ENCODE measurements around the gene MPRIP. TPM values are rescaled to one million over a fixed set of nuclear protein-coding genes. Genes with fewer than 3 reads are reported as not detected.

MPRIP gene
- total RNA-seq, 1 experiment from 2014 or later: 132 TPM

DNA sequence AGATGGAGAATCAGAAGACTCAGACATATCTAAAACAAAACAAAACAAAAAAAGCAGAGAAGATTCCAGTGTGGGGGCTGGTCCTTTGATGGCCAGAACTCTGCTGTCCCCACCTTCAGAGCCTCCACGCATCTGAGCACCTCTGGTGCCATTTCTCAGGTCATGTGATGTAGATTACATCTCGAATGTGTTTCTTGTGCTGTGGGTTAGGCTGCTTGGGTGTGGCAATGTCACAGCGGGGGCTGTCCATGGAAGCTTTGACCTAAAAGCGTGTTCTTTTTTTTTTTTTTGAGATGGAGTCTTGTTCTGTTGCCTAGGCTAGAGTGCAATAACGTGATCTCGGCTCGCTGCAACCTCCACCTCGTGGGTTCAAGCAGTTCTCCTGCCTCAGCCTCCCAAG lies 112.7 kb downstream of the MPRIP start:
- no peak overlapping the region for H3K9ac ChIP-seq (ENCODE audit: extremely low read depth, insufficient read length, low read length)
- DNase-seq: no peak
- H2BK15ac ChIP-seq (ENCODE audit: low read depth, low read length): no peak overlapping the region
- TF ChIP-seq, protein P1, sequence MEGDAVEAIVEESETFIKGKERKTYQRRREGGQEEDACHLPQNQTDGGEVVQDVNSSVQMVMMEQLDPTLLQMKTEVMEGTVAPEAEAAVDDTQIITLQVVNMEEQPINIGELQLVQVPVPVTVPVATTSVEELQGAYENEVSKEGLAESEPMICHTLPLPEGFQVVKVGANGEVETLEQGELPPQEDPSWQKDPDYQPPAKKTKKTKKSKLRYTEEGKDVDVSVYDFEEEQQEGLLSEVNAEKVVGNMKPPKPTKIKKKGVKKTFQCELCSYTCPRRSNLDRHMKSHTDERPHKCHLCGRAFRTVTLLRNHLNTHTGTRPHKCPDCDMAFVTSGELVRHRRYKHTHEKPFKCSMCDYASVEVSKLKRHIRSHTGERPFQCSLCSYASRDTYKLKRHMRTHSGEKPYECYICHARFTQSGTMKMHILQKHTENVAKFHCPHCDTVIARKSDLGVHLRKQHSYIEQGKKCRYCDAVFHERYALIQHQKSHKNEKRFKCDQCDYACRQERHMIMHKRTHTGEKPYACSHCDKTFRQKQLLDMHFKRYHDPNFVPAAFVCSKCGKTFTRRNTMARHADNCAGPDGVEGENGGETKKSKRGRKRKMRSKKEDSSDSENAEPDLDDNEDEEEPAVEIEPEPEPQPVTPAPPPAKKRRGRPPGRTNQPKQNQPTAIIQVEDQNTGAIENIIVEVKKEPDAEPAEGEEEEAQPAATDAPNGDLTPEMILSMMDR (conservative IDR thresholded peaks at IDR 0.05): no peak
- H3K4me1 ChIP-seq (ENCODE audit: insufficient read depth, low read length): no peaks in the 10 kb centered on the region
- no peak overlapping the region for H3K27ac ChIP-seq (ENCODE audit: insufficient read length, low read depth, low read length)
- H3K27me3 Mint-ChIP-seq (ENCODE audit: low read depth): no peaks in the 10 kb centered on the region
- H3K4me1 Mint-ChIP-seq: no peaks in the 10 kb centered on the region
- H4K20me1 ChIP-seq (ENCODE audit: control insufficient read depth, insufficient read depth, insufficient read length): no peaks in the 10 kb centered on the region
- H3K4me3 Mint-ChIP-seq: no peak overlapping the region
- no peak overlapping the region for H3K56ac ChIP-seq (ENCODE audit: insufficient read length, low read depth, low read length)
- WGBS (ENCODE audit: extremely low coverage, insufficient read length, low lambda C conversion rate): no CpG with 5 or more reads among the region's 8 CpGs
- H3K4me2 ChIP-seq (ENCODE audit: insufficient read depth, insufficient read length, low read length): no peak overlapping the region
- H3K23ac ChIP-seq (ENCODE audit: insufficient read length, low read depth, low read length): no peak overlapping the region
- no peaks in the 10 kb centered on the region for H3K9me3 Mint-ChIP-seq
- H3K27me3 ChIP-seq (ENCODE audit: insufficient read depth, low read length): no peaks in the 10 kb centered on the region
- H2AFZ ChIP-seq (ENCODE audit: low read length): no peak overlapping the region
- no peak overlapping the region for H3K4ac ChIP-seq (ENCODE audit: low read depth, low read length)
- H4K91ac ChIP-seq (ENCODE audit: insufficient read length, low read depth, low read length): no peak overlapping the region
- no peaks in the 10 kb centered on the region for H3K79me1 ChIP-seq (ENCODE audit: insufficient read depth, low read depth, low read length, poor library complexity, severe bottlenecking)
- H3T11ph ChIP-seq (ENCODE audit: low read length): no peak overlapping the region
- H2BK120ac ChIP-seq (ENCODE audit: low read depth, low read length, poor library complexity, severe bottlenecking): no peak overlapping the region
- H3K36me3 Mint-ChIP-seq (ENCODE audit: insufficient read depth in 1 of 3, low read depth in 3 of 3): peaks cover 34 to 72% (median 67%) of the 10 kb centered on the region in 3 experiments
- no peak overlapping the region for H2BK20ac ChIP-seq (ENCODE audit: low read depth, low read length, poor library complexity, severe bottlenecking)
- H2BK12ac ChIP-seq (ENCODE audit: insufficient read length, low read depth, low read length): no peak overlapping the region
- no peaks in the 10 kb centered on the region for H3K79me2 ChIP-seq (ENCODE audit: insufficient read depth, low read length)
- H2AK5ac ChIP-seq (ENCODE audit: insufficient read length, low read length): no peak overlapping the region
- H3K14ac ChIP-seq (ENCODE audit: insufficient read depth, low read length): no peak overlapping the region
- no peak overlapping the region for H4K5ac ChIP-seq (ENCODE audit: insufficient read length, low read depth, low read length)
- no peaks in the 10 kb centered on the region for H3K23me2 ChIP-seq (ENCODE audit: insufficient read length, low read depth, low read length, poor library complexity, severe bottlenecking)
- no peaks in the 10 kb centered on the region for H3K9me3 ChIP-seq (ENCODE audit: control insufficient read depth, low read depth, low read length)
- H3K18ac ChIP-seq (ENCODE audit: insufficient read length, low read depth, low read length): no peak overlapping the region
- H2BK5ac ChIP-seq (ENCODE audit: insufficient read length, low read length): no peak overlapping the region
- H3K27ac Mint-ChIP-seq: no peak overlapping the region
- H4K8ac ChIP-seq (replicated peaks; ENCODE audit: insufficient read length, low read depth, low read length): no peak overlapping the region

Measured in H9 (cell line).